Measurements from ENCODE around the gene TTC14. TPM values are rescaled to one million over a fixed set of nuclear protein-coding genes. Genes with fewer than 3 reads are reported as not detected.
A peak's percentile ranks its signal among the peaks of the same experiment; 100 is the strongest.

The TTC14 gene
- total and polyA plus RNA-seq, 10 of the 15 experiments (the other 5 are each of a cell fraction or from before 2014, with no cell fraction given), result 14.0 to 81.5 (median 29.4) TPM

- TF ChIP-seq HCFC1 (IDR thresholded peaks at IDR 0.05; ENCODE audit: low read length) (peak; percentile 66), CHD2 (IDR thresholded peaks at IDR 0.05; ENCODE audit: borderline replicate concordance, low read depth, low read length) (peak; percentile 98), SUPT20H (IDR thresholded peaks at IDR 0.05; ENCODE audit: borderline replicate concordance, control insufficient read depth, low read depth, low read length) (no peak), E2F4 (IDR thresholded peaks at IDR 0.05; ENCODE audit: low read depth, low read length) (no peak), ZBTB11 (CRISPR knock-in tag; IDR thresholded peaks at IDR 0.05) (peak; percentile 76), KDM1A (IDR thresholded peaks at IDR 0.05; ENCODE audit: borderline replicate concordance) (no peak), BRCA1 (IDR thresholded peaks at IDR 0.05; ENCODE audit: low read depth, low read length) (peak; percentile 62; the same call in 1 of the 2 replicates), RELB (IDR thresholded peaks at IDR 0.05; ENCODE audit: low read depth) (peak; percentile 38; the same call in 1 of the 2 replicates), HDAC6 (IDR thresholded peaks at IDR 0.05; ENCODE audit: unreplicated experiment) (no peak), RB1 (IDR thresholded peaks at IDR 0.05; ENCODE audit: borderline replicate concordance) (no peak), IKZF2 (IDR thresholded peaks at IDR 0.05) (peak in 1 of 2 experiments; percentile 11; a peak in 1 of 4 replicates), YY1 (IDR thresholded peaks at IDR 0.05; ENCODE audit: low read depth, low read length) (peak; percentile 46; the same call in 1 of the 2 replicates), ZBTB33 (IDR thresholded peaks at IDR 0.05) (no peak), PML (IDR thresholded peaks at IDR 0.05; ENCODE audit: low read length) (peak; percentile 93), ZNF207 (IDR thresholded peaks at IDR 0.05; ENCODE audit: borderline replicate concordance) (0 out of 2 replicates have a peak, but pooled peaks have one; percentile 25), RCOR1 (conservative IDR thresholded peaks at IDR 0.05; ENCODE audit: low read depth, low read length) (0 out of 2 replicates have a peak, but pooled peaks have one; percentile 62), POLR2AphosphoS2 (IDR thresholded peaks at IDR 0.05; ENCODE audit: low read depth, low read length) (peak; percentile 88), NFYB (IDR thresholded peaks at IDR 0.05; ENCODE audit: insufficient read depth, low read depth, low read length) (no peak), RUNX3 (IDR thresholded peaks at IDR 0.05; ENCODE audit: low read length) (no peak; the same call in 1 of the 2 replicates), KLF5 (IDR thresholded peaks at IDR 0.05; ENCODE audit: partially characterized antibody) (peak; percentile 65)
These were observed at the start of gene TTC14 (continued) for GRCh38 chr3:180601688-180602666.
